Measurements from ENCODE around the gene ORC1.
"Not testable (repeated sequence)": the region's sequence is repeated elsewhere in the genome, so short reads cannot be mapped to it uniquely, and the experiment has no call there.

The ORC1 gene

GRCh38 chr1:52385376-52385775 is 18.8 kb downstream of the ORC1 start:
- no peak for DNase-seq

- DNase-seq: not testable (repeated sequence)
Measured at GRCh38 chr1:52369851-52370250, 34.4 kb downstream of the ORC1 start.

DNA sequence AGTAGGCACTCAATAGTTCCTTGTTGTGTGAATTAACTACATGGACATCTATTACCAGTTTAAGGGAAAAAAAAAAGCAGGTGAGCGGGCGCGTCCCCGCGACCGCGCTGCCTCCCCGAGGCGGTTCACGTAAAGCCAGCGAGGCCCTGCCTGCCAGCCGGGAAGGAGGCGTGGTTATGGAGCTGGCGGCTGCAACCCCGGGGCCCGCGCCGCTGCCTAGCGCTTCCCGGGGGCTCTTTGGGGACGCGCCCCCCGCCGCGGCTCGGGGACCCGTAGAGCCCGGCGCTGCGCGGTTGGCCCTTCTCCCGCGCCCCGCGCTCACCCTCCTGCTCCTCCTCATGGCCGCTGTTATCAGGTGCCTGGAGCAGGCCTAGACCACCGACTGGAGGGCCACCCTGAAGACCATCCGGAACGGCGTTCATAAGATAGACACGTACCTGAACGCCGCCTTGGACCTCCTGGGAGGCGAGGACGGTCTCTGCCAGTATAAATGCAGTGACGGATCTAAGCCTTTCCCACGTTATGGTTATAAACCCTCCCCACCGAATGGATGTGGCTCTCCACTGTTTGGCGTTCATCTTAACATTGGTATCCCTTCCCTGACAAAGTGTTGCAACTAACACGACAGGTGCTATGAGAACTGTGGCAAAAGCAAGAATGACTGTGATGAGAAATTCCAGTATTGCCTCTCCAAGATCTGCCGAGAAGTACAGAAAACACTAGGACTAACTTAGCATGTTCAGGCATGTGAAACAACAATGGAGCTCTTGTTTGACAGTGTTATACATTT is 35.6 kb downstream of the ORC1 start:
- peak; percentile 82 for DNase-seq

DNA sequence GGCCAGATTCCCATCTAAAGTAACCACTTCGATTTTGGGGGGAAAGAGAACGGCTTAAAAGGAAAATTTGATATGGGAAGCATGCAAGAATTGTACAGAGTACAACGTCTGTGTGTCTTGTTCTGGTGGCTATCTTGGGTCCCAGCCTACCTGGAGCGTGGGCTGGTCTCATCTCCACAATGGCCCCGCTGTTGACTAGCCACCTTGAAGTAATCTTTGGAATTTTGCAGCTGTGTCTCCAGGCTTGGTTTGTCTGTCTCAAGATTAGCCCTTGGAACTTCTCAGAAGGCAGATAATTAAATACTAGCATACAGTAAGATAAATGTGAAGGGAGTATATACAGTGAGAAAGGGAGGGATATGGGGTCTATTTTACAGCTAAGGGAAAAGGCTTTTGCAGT is 37.0 kb downstream of the ORC1 start:
- DNase-seq: no peak

DNA sequence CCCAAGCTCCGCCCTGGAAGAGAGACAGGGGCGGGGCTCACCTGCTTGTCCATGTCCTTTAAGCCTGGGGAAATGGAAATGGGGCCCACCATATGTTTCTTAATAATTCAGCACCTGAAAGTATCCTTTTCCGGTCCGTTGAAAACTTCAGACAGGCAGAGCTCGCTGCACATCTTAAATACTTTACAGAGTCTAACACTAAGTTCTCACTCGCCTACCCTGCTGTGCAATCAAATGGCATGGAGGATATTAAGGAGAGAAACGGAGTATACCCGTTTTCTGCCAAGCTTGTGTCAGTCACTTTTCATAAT is 37.8 kb downstream of the ORC1 start:
- no peak for DNase-seq

- peak; percentile 98 for DNase-seq
Measured at GRCh38 chr1:52365746-52366516, 38.3 kb downstream of the ORC1 start, which contains the start of gene CC2D1B. CC2D1B (minus strand) TSS chr1:52366205; CDS start chr1:52364620, 1,585 bp downstream.

DNA sequence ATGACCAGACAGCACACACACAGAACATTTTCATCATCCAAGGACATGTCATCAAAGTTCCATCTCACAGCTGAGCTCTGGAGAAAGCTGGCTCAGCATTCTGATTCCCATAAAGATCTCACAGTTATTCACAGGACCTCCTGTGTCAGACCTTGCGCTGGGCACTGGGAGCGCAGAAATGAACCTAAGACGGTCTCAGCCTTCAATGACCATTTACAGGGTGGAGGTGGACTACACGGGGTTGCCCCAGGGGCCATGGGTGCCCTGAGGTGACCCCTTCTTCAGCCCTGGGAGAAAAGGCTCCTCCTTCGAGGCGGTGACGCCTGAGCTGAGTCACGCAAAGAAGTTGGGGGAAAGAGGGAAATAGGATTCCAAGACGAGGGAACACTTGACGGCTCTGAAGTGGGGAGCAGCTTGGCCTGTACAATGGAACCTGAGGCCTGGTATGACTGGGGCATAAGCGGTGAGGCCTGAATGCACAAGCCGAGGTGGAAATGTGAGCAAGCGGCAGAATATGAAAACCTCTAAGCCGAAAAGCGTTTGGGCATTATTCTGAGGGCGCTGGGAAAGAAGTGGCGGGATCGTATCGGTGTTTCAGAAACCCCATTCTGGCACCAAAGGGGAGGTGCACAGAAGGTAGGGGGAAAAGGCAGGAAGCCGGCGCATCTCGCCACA is 39.0 kb downstream of the ORC1 start:
- DNase-seq: peak; percentile 18

DNA sequence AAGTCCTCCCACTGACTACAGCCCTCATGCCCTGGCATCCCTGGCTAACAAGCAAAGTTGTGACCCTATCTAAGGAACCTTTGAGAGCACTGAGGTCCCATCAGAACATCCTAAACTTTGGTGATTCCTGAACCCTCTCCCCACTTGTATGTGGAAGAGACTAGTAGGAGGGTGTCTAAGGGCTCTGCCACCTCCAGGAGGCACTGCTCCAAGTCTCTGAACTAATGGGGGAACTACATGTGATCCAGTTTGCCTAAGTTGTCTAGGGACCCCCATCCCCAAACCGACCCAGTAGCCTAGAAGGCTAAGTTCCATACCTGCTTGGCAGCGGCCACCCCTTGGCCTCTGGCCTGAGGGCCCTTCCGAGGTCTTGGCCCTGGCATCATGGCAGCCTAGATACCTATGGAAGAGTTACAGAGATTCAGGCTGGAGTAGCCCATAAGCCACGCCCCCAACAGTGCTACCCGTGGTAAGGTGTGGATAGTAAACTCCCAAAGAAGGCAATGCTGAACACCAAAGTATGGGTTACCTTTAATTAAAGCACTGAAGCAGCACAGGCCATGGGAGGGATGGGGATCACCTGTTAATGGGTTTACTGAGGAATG is 39.9 kb downstream of the ORC1 start:
- DNase-seq: no peak

- no peak for DNase-seq
Measured at GRCh38 chr1:52360595-52360968, 43.6 kb downstream of the ORC1 start.

- no peak for DNase-seq
Measured at GRCh38 chr1:52359676-52360594, 44.3 kb downstream of the ORC1 start.

- DNase-seq: no peak
Measured at GRCh38 chr1:52358851-52359497, 45.2 kb downstream of the ORC1 start.

GRCh38 chr1:52357397-52357796 is 46.8 kb downstream of the ORC1 start:
- no peak for DNase-seq

GRCh38 chr1:52356818-52357355 is 47.3 kb downstream of the ORC1 start:
- no peak for DNase-seq

- no peak for DNase-seq
Measured at GRCh38 chr1:52355847-52356505, 48.2 kb downstream of the ORC1 start.

DNA sequence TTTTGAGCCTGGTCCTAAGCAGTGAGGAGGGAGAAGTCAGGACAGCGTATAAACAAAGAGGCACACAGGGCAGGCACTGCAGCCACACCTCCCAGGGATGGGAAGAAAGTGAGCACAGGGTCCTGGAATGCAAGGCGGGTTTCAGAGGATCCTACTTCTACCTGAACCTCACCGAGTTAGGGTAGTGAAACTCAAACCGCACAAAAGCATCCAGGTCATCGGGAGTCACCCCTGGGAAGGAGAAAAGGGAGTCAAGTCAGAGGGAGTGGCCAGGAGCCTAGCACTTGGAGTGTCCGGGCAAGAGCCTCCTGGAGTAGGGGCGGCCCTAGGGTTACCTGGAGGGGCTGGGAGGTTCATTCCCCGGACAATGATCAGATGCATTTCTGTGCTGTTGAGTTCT is 48.8 kb downstream of the ORC1 start:
- no peak for DNase-seq

DNA sequence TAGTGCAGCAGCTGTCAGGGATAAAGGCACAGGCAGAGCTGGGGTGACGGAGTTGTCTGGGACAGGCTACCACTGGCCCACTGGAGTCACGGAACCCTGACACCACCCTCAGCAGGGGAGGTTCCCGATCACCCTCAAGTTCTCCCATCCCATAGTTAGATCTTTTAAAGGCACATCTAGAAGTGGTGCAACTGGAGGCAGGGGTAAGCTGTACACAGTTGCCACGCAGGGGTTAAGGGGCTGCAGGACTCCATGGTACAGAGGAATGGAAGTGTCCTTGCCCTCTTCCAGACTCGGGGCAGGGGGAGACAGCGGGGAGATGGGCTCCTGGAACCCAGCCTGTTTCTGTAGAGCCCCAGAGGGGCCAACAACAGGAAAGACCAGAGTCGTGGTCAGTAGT is 51.5 kb downstream of the ORC1 start:
- DNase-seq: no peak

GRCh38 chr1:52348704-52349300 is 55.4 kb downstream of the ORC1 start:
- DNase-seq: peak; percentile 61

DNA sequence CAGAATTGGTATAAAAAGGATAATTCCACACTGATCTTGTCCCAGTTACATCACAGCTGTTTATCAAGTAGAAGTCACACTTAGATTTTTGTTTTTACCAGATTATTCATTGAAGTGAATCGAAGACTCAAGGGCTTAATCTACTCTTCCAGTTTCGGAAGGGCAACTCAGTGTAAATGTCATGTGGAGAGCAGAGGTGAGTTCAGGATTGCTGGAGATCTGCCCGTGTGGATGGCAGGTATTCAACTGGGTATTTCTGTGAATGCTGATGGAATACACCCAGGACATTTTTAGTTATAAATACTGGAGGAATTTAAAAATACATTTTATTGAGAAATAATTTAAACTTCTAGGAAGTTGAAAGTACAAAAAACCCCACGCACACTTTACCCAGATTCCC is 57.6 kb downstream of the ORC1 start:
- no peak for DNase-seq

DNA sequence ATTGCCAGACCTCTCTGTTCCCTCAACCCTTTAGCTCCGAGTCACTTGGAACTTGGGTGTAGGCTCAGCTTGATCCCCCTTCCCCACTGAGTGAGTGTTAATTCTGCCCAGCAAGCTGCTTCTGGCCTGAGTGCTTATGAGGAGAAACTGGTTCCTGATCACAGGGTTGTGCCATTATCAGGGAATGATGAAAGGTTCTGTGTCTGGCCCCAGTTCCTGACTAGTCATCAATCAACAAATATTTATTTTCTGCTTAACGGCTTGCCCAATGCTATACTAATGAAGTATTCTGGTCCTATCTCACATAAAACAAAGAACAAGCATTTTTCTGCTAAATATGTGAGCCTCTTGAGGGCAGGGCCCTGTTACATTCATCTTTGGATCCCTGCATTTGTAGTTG is 59.0 kb downstream of the ORC1 start:
- DNase-seq: no peak

DNA sequence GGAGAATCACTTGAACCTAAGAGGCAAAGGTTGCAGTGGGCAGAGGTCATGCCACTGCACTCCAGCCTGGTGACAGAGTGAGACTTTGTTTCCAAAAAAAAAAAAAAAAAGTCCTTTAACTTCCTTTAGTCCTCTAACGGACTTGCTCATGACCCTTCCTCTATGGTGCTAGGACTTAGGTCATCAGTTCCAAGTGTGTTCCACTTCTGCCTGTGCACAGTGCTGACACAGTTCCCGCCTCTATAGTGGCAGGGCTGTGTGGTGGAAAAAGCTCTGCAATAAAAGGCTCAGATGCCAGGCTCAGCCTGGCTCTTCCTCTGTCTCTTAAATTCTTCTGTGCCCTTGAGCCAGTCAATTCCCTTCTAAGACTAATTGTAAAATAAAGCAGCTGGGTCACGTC is 60.2 kb downstream of the ORC1 start:
- DNase-seq: no peak

Measured in NCI-H2171 treated with DMSO at 0.1 percent for 48 hours (cell line).